Keratinocyte (primary cell): ENCODE measurements around the gene HSPBP1.

Experiments
- EZH2 ChIP-seq: IDR thresholded peaks from one replicate; pipeline ENCODE4 v1.6.1; 2012; ENCODE audit warnings: inconsistent platforms, mild to moderate bottlenecking, low read length, moderate library complexity
- TF ChIP-seq, protein P1 (sequence below), 3 experiments: IDR thresholded peaks in 1 of 3; conservative IDR thresholded peaks in 1 of 3; optimal IDR thresholded peaks in 1 of 3; 2 replicates in 2 of 3; 3 replicates in 1 of 3; pipeline versions ENCODE3 to v1.5.1; 2011; ENCODE audit warnings: low read length in 3 of 3, mild to moderate bottlenecking in 3 of 3, moderate library complexity in 2 of 3, control low read depth in 1 of 3, inconsistent platforms in 1 of 3; ENCODE audit not compliant: insufficient read depth in 2 of 3; ENCODE audit errors: extremely low read depth in 1 of 3

DNA sequence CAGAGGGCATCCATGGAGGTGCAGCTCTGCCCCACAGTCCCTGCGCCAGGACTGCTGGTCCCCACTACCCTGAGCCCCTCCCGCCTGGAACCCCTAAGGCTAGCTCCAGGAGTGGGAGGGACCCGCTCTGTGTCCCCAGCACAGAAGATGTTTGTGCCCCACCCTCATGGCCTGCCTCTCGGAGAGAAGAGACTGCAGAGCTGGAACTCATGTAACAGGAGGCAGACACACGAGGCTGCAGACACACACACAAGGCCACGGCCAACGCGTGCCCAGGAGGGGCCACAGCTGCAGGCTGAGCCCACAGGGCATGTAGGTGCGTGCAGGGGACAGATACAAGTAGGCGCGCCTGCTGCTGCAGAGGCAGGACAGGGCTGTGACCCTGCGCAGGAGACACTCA lies 40.9 kb downstream of the HSPBP1 start:
- TF ChIP-seq, protein P1, sequence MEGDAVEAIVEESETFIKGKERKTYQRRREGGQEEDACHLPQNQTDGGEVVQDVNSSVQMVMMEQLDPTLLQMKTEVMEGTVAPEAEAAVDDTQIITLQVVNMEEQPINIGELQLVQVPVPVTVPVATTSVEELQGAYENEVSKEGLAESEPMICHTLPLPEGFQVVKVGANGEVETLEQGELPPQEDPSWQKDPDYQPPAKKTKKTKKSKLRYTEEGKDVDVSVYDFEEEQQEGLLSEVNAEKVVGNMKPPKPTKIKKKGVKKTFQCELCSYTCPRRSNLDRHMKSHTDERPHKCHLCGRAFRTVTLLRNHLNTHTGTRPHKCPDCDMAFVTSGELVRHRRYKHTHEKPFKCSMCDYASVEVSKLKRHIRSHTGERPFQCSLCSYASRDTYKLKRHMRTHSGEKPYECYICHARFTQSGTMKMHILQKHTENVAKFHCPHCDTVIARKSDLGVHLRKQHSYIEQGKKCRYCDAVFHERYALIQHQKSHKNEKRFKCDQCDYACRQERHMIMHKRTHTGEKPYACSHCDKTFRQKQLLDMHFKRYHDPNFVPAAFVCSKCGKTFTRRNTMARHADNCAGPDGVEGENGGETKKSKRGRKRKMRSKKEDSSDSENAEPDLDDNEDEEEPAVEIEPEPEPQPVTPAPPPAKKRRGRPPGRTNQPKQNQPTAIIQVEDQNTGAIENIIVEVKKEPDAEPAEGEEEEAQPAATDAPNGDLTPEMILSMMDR (optimal IDR thresholded peaks at IDR 0.05 in 1 of 3, IDR thresholded peaks at IDR 0.05 in 1 of 3, conservative IDR thresholded peaks at IDR 0.05 in 1 of 3; ENCODE audit: extremely low read depth in 1 of 3, insufficient read depth in 2 of 3, low read length in 3 of 3), result no peak
- no peak for TF ChIP-seq EZH2
